Muscle of back (tissue), 11 donors: ENCODE results near the gene CENPB. TPM values are rescaled to one million over a fixed set of nuclear protein-coding genes. Genes with fewer than 3 reads are reported as not detected.

ENCODE experiments used
- DNase-seq, 3 donors: peaks; one replicate each; pipeline versions ENCODE4 v3.0.0 to v3.0.0-alpha.2; 2013
- polyA plus RNA-seq, 10 donors: library from polyadenylated mRNA; unstranded; fragments of 120-200 nt; gene quantifications; one replicate each; pipeline ENCODE4 v1.2.1, GENCODE V29; 2013; ENCODE audit not compliant: insufficient read length in 10 of 10

CENPB gene
- polyA plus RNA-seq, 10 donors, result 31.8 to 49.7 (median 38.8) TPM

GRCh38 chr20:3751675-3752385 is 34.7 kb downstream of the CENPB start:
- DNase-seq, result no peak

- DNase-seq, result no peak
Measured at GRCh38 chr20:3751305-3751674, 35.2 kb downstream of the CENPB start.

GRCh38 chr20:3749689-3750531 is 36.6 kb downstream of the CENPB start:
- peak in 1 of 3 donors; percentile 45 for DNase-seq

DNA sequence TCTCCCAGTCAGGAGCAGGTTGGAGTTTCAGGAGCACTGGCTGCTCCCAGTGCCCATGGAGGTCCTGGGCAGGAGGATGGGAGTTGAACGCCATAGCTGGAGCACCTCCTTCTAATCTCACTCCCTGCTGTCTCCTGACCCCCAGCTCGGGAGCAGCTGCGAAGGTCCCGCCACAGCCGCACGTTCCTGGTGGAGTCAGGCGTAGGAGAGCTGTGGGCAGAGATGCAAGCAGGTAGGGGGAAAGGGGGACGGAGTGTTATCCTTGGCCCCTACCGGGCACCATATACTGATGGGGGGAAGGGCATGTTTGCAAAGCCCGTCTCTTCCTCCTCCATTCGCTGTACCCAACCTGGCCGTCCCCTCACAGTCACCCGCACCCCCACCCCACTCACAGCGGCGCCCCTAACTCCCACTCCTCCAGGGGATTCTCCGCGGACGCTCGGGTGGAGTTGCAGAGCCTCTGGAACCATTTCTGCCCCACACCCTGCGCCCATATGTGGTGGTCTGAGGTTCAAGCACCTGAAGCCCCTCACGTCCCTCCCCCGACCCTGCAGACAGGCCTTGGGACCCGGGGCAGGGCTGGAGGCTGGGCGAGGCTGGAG is 37.4 kb downstream of the CENPB start:
- DNase-seq, result peak in 1 of 3 donors; percentile 8

GRCh38 chr20:3748073-3748472 is 38.5 kb downstream of the CENPB start:
- DNase-seq, result peak in 1 of 3 donors; percentile 3

GRCh38 chr20:3747471-3747870 is 39.1 kb downstream of the CENPB start:
- no peak for DNase-seq

GRCh38 chr20:3745686-3746173 is 40.8 kb downstream of the CENPB start:
- peak in 1 of 3 donors; percentile 3 for DNase-seq

GRCh38 chr20:3744806-3745685 is 41.5 kb downstream of the CENPB start:
- peak in 1 of 3 donors; percentile 40 for DNase-seq

DNA sequence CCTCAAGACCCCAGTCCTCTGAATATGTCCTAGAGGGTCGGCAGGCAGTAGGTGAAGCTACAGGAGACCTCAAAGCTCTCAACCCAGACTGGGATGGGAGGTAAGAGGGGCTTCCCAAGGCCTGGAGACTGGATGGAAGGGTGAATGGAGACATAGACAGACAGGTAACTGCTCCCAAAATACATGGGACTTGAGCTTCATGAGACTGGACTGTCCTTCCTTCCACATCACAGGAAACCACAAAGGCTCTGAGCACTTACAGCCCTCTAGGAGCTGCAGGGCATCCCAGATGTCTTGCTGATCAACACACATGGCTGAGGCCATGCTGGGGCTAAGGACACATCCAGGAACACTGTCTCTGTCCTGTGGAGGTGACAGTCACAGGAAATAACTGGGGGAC is 42.5 kb downstream of the CENPB start:
- DNase-seq, result no peak

DNA sequence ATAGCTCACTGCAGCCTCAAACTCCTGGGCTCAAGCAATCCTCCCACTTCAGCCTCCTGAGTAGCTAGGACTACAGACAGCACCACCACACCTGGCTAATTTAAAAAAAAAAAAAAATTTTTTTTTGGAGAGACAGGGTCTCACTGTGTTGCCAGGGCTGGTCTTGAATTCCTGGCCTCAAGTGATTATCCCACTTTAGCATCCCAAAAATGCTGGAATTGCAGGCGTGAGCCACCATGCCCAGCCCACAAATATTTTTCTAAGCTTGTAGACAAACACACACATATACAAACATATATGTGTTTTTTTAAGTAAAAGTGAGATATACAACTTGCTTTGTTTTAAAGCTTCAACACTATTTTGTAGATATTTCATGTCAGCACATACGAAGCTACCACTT is 43.3 kb downstream of the CENPB start:
- DNase-seq, result no peak

- DNase-seq, result no peak
Measured at GRCh38 chr20:3741836-3742458, 44.6 kb downstream of the CENPB start.

GRCh38 chr20:3740615-3741301 is 45.8 kb downstream of the CENPB start:
- DNase-seq, result no peak

DNA sequence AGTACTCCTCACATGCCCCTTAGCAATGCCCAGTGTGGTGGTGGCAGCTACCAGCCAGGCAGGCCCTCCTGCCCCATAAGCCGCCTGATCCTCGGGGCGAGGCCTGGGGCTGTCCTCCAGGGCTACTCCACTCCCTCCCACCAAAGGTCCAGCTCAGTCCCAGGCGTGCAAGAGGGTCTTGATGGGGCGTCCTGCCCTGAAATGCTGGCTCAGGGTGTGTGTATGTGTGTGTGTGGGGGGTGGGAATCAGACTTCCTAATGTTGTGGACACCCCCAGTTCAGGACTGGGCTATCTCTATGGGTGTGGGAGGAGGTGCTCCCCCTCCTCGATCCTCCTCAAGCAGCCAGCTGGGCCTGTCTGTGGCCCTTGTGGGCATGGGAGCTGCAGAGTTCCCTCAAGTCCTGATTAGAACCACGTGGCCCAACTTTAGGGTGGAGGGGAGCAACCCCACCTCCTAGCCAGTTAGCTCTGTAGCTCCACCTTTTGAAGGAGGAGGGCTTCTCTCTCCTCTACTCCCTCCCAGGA is 46.6 kb downstream of the CENPB start:
- no peak for DNase-seq

GRCh38 chr20:3739054-3739925 is 47.2 kb downstream of the CENPB start:
- DNase-seq, result no peak

GRCh38 chr20:3738111-3739053 is 48.2 kb downstream of the CENPB start:
- DNase-seq, result no peak

- no peak for DNase-seq
Measured at GRCh38 chr20:3735768-3736167, 50.8 kb downstream of the CENPB start.

GRCh38 chr20:3734111-3734843 is 52.3 kb downstream of the CENPB start:
- DNase-seq, result no peak
